HG02678 (cell line): ENCODE data around the gene TIAM1.

ENCODE experiments used
- ATAC-seq: cut with Tn5 transposase; IDR thresholded peaks from one replicate; pipeline ENCODE4 v1.9.1; 2021; ENCODE audit warnings: mild to moderate bottlenecking, moderate library complexity; ENCODE audit not compliant: unreplicated experiment

Gene TIAM1

DNA sequence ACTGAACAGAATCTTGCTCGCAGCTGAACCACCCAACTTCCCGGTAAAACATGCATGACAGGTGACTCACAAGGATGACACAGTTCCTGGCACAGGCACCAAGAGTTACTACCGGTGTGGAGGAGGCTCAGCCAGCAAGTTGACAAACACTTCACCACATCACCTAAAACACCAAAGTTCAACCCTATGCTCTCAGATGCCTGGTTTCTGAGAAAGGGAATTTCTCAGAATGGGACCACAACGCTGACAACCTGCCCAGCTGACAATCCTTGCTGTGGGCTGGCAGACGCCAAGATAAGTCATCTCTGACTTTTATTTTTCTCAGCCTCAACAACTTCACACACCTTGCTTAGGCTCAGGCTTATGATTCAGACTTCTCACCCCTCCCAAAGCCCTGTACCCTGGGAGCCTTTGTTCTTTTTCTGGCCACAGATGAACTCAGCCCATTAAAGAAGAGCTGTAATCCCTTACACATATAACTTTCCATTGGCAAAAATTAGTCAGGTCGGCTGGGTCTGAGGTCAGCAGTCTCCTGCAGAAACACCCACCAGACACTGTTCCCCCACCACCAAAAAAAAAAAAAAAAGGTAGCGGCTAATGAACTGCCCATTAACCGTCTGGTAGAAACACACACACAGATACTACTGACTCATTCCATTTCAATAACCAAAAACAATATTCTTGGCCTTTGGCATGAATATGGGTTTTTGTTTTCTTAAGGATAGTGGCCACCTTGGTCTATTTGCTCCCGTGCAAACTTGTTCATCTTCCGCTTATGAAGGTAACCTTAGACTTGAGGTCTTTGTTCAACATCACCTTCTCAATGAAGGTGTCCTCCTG, 10.8 kb upstream of the TIAM1 start:
- ATAC-seq = no peak

DNA sequence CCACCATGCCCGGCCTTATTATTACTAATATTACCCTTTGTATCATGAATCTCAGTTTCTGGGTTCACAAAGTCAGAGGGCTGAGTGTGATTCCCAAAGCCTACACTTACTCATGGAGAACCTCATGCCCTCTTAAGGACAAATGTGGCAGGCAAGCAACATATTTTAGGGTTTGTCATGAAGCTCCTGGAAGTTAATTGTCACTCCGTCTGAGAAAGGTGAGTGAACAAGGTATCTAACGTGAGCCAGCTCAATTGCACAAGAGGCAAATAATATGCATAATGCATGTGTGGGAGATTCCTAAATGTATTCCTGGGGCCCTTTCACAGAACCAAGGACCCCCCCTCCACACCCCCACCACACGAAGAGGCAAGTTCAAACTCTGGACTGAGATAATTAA, 10.1 kb upstream of the TIAM1 start:
- ATAC-seq = no peak

- no peak for ATAC-seq
Observed at GRCh38 chr21:31352836-31353235, 8.8 kb upstream of the TIAM1 start.

- ATAC-seq = no peak
Observed at GRCh38 chr21:31351960-31352359, 7.9 kb upstream of the TIAM1 start.

- no peak for ATAC-seq
Observed at GRCh38 chr21:31351438-31351837, 7.4 kb upstream of the TIAM1 start.

DNA sequence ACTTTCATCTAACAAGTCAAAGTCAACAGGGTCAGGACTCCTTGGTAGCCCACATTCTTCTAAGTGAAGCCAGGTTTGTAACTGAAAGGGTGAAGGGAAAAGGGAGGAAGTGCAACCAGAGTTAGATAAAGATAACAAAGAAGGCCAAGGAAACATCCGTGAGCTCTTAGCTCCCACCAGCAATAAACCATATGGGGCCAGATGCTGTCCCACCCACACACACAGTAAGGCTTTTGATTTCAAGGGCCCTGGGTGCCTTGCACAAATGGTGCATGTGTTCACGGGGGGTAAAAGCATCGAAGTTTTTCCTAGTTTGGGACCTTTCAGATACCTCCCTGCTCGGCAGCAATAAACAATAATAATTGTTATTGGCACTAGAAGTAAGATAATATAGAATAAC, 5.1 kb upstream of the TIAM1 start:
- ATAC-seq = no peak

DNA sequence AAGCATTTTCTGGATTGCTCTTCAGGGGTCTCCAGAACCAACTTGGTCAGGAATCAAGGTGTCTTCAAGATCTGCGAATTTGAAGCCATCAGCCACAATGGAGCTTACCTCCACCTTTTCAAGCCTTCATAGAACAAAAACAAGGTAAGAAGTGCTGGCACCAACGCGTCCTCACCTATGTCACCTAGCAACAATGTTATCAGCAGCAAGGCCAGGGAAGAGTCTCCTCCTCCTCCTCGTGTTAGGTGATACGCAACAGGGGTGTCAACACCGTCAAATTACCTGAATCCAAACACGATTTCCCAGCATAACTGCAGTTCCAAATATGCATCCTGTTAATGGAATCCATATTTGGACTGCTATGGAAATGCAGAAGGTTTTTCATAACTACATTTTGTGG, 4.1 kb upstream of the TIAM1 start:
- ATAC-seq = no peak

GRCh38 chr21:31347435-31348032, 3.5 kb upstream of the TIAM1 start:
- no peak for ATAC-seq

DNA sequence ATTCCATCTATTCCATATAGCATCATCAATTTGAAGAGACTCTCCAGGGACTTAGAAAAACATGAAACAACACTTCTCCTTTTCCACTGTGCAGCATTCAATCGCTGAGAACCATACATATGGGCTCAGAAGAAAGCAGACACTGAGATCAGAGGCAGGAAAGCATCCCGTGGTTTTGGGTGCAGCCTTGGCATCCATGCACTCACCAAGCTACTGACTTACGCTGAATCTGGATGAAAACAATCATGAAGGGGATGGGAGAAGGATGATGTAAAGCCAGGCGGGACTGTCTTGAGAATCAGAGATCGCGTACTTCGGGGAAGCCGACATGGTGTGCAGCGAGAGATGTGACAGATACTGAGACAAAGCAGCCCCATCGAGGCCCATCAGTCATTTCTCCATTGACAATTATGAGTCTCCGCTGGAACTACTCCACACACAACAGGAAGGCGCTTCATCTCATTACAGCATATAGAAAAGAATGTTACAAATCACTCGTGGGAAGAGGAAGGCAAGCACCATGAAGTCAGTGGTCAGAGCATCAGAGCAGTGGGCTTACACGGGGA, 2.3 kb upstream of the TIAM1 start:
- no peak for ATAC-seq

GRCh38 chr21:31345136-31345535, 1.1 kb upstream of the TIAM1 start:
- no peak for ATAC-seq

- no peak for ATAC-seq
Observed at GRCh38 chr21:31343030-31343510, 991 bp downstream of the TIAM1 start.

DNA sequence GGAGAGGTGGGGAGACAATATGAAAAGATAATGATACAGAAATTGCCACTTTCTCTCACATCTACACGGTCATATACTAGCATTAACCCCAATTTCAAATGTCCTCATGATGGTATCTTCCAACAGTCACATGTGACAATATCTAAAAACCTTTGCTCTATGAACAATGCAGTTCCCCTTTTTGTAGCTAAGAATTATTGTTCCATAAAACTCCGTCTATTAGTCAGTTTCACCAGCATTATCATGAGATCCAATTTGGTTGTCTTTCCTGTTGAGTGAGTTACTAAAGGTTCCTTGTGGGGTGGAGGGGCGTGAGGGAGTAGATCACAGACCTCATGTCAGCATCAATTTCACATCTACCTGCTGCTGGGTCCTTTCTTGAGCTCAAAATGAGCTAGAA, 1.7 kb downstream of the TIAM1 start:
- no peak for ATAC-seq

DNA sequence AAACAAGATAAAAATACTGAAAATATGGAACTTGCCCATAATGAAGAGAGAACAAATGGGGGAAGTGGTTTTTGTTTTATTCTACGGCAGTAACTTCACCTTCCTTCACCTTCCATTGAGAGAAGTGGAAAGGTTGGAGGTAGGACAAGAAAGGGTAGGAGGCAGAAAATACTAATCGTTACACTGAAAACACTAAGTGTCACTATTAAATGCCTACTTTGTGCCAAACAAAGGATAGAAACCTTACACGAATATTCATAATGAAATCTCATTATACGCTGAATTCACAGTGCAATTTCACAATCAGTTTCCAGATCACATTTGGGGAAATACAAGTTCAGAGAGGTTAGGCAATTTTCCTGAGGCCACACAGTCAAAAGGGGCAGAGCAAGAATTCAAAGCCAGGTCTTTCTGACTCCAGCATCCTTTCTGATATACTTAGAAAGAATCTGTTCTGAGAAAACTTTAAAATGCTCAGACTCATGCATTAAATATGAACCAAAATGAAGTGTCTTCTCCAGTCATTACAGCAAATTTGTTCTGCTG, 3.0 kb downstream of the TIAM1 start:
- ATAC-seq = no peak

DNA sequence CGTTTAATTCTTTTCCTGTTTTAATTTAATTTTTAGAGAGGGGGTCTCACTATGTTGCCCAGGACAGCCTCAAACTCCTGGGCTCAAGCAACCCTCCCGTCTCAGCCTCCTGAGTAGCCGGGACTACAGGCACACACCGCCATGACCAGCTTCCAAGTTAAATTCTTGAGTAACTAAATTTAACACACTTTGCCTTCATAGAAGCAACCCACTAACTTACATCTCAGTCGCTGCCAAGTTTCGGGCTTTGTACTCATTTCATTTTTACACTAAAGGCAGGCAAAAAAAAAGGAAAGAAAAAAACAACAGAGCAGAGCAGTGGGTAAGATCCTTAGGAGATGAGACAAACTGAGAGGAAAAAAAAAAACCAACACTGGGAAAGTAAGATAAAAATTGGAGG, 3.5 kb downstream of the TIAM1 start:
- ATAC-seq = no peak

GRCh38 chr21:31339721-31340120, 4.3 kb downstream of the TIAM1 start:
- no peak for ATAC-seq

- ATAC-seq = no peak
Observed at GRCh38 chr21:31338908-31339368, 5.1 kb downstream of the TIAM1 start.

- no peak for ATAC-seq
Observed at GRCh38 chr21:31337996-31338907, 5.8 kb downstream of the TIAM1 start.

DNA sequence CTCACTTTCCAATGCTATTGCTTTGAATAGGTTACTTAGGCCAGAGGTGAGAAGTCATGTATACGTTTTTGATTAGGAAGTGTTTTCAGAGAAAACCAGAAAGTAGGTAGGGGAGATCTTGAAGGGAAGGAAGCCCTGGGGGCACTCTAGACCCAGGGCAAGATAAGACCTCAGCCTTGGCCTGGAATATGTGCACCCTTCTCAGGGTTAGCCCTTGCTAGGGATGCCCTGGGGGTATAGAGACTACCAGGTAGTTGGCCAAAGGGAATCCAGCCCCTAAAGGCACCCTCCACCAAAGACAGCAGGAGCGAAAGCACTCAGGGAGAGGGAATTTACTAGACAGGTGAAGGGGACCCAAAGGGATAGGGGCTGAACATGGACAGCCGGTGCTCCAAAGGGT, 7.0 kb downstream of the TIAM1 start:
- ATAC-seq = no peak

DNA sequence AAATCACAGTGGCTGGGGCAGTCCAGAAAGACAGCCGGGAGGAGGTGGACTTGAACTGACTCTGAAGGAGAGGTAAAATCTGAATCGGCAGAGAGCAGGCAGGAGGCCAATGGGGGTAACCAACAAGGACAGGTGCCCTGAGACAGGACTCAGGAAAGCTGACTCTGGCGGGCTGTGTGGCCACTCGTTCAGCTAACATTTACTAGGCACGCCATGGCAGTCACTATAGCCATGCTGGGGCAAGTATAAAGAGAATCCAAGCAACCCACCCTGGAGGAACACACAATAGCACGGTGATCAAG, 7.4 kb downstream of the TIAM1 start:
- ATAC-seq = no peak

GRCh38 chr21:31335957-31336738, 7.9 kb downstream of the TIAM1 start:
- ATAC-seq = no peak
